Measurements from ENCODE around the gene KAT5.

DNA sequence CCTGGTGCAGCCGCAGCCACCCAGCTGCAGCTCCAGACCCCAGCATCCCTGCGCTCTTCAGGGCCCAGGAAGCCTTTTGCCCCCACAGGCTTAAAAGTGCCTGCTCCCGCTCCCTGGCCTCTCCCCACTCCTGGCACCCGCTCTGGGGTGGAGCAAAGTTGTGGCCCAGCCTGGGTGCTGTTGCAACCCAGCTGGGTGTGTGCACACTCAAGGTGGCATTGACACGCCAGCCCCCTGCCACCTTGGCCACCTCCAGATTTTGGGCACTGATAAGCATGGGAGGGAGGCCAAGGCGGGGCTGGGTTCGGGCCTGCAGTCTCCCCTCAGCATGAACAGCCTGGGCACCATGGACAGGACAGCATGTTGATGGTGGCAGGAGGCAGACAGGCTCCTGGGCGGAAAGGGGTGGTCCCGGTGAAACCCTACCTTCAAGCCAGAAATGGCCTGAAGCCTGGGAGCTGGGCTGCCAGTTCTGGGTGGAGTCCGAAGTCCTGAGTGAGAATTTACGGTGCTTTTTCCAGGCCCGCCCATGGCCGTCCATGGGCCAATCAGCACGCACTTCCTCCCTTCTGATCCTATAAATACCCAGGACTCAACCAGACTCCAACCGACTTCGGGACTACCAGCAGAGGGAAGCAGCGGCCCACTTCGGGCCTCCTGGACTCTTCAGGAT, 32.1 kb downstream of the KAT5 start:
- TF ChIP-seq POLR2AphosphoS5 (IDR thresholded peaks at IDR 0.05) (no peak), EP300 (IDR thresholded peaks at IDR 0.05; ENCODE audit: low read depth) (no peak), POLR2A (IDR thresholded peaks at IDR 0.05) (no peak)
- TF ChIP-seq, protein P1, sequence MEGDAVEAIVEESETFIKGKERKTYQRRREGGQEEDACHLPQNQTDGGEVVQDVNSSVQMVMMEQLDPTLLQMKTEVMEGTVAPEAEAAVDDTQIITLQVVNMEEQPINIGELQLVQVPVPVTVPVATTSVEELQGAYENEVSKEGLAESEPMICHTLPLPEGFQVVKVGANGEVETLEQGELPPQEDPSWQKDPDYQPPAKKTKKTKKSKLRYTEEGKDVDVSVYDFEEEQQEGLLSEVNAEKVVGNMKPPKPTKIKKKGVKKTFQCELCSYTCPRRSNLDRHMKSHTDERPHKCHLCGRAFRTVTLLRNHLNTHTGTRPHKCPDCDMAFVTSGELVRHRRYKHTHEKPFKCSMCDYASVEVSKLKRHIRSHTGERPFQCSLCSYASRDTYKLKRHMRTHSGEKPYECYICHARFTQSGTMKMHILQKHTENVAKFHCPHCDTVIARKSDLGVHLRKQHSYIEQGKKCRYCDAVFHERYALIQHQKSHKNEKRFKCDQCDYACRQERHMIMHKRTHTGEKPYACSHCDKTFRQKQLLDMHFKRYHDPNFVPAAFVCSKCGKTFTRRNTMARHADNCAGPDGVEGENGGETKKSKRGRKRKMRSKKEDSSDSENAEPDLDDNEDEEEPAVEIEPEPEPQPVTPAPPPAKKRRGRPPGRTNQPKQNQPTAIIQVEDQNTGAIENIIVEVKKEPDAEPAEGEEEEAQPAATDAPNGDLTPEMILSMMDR (IDR thresholded peaks at IDR 0.05), result peak in 4 of 5 experiments; percentile 12 to 33 (median 20)

Data from transverse colon (tissue), 4 donors.